ENCODE results near the gene PNMA8C.
"Not testable (repeated sequence)": the region's sequence is repeated elsewhere in the genome, so short reads cannot be mapped to it uniquely, and the experiment has no call there.

DNA sequence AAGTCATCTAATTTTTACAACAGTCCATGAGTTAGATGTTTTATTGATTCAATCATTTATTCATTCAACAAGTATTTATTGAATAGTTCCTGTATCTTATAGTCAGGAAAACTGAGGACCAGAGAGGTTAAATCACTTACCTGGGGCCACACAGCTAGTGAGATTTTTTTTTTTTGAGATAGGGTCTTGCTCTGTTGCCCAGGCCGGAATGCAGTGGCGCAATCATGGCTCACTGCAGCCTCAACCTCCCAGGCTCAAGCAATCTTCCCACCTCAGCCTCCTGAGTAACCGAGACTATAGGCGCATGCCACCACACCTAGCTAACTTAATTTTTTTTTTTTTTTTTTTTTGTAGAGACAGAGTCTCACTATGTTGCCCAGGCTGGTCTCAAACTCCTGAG, 7.0 kb upstream of the PNMA8C start:
- TF ChIP-seq, protein P1, sequence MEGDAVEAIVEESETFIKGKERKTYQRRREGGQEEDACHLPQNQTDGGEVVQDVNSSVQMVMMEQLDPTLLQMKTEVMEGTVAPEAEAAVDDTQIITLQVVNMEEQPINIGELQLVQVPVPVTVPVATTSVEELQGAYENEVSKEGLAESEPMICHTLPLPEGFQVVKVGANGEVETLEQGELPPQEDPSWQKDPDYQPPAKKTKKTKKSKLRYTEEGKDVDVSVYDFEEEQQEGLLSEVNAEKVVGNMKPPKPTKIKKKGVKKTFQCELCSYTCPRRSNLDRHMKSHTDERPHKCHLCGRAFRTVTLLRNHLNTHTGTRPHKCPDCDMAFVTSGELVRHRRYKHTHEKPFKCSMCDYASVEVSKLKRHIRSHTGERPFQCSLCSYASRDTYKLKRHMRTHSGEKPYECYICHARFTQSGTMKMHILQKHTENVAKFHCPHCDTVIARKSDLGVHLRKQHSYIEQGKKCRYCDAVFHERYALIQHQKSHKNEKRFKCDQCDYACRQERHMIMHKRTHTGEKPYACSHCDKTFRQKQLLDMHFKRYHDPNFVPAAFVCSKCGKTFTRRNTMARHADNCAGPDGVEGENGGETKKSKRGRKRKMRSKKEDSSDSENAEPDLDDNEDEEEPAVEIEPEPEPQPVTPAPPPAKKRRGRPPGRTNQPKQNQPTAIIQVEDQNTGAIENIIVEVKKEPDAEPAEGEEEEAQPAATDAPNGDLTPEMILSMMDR (IDR thresholded peaks at IDR 0.05): not testable (repeated sequence)
- not testable (repeated sequence) for TF ChIP-seq ZFX (IDR thresholded peaks at IDR 0.05; ENCODE audit: borderline replicate concordance)

All from 22Rv1 (cell line).